ENCODE data around the gene LEMD3.
"Not testable (repeated sequence)": the region's sequence is repeated elsewhere in the genome, so short reads cannot be mapped to it uniquely, and the experiment has no call there.

LEMD3 gene

GRCh38 chr12:65280306-65280705 lies 110.9 kb downstream of the LEMD3 start:
- DNase-seq: no peak

DNA sequence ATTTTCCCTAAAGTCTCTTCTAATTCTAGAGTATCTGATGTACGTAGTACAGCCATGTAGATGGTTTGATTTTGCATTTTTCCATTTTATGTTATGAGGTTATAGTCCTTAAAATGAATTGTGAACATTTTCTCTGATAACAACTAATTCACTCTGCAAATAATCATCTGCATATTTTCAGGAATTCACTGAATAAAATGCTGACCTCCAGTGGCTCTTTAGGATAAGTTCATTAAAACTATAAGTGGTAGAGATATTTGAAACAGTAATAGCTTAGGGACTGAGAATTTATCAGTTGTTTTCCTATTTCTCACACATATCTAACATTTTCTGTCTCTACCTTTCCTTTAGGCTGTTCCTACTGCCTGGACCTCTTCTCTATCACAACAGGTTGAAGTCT lies 113.5 kb downstream of the LEMD3 start:
- DNase-seq: no peak

- not testable (repeated sequence) for DNase-seq
These were observed 116.1 kb downstream of the LEMD3 start for GRCh38 chr12:65285532-65285931.

GRCh38 chr12:65287426-65287825 lies 118.0 kb downstream of the LEMD3 start:
- DNase-seq: no peak

DNA sequence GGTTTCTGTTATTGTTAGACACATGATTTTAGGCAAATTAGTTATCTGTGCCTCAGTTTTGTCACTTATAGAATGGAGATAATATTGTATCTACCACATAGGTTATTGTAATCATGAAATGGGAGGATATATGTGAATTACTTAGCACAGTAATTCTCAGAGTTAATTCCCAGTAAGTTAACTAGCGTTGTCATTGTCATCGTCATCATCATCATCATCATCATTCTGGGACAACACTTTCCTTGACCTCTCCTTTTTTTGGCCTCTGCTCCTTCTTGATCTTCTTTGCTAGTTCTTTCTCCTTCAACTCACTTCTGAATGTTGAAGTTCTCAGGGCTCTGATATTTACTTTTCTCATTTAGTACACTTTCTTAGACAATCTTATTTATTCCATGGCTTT lies 122.9 kb downstream of the LEMD3 start:
- no peak for DNase-seq

DNA sequence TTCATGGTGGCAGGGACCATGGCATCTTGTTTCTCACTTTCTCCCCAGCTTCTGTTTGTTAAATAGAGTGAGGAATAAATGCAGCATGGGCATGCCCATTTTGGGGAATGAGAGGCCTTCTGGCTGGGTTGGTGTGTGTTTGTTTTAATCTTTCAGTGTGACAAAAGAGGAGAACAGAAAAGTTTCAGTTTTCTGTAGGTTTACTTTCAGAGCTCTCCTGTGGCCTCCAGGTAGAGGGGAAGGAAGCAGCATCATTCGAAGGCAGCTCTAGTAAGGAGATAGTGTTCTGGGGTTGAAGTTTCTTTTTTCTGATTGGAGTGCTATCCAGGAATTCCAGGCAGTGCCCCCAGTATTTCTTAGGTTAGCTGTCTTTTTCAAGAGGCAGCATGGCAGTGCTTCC lies 124.4 kb downstream of the LEMD3 start:
- no peak for DNase-seq

DNA sequence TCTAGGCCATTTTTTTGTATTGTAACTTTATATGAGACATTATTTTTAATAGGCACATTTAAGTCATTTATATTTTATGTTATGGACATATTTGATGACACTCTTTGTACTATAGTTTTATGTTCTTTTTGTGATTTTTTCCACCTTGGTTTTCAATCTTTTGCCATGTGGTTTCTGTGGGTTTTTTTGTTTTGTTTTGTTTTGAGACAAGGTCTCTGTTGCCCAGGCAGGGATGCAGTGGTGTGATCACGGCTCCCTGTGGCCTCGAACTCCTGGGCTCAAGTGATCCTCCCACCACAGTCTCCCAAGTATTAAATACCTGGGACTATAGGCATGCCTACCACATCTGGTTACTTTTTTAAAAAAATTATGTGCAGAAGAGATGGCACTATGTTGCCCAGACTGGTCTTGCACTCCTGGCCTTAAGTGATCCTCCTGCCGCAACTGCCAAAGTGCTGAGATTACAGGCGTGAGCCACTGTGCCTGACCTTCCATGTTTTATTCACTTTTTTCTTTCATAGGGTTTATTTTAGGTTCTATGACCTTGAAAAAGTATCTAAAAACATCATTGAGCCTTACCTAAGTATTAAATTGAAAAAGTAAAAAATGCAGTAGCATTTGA lies 125.4 kb downstream of the LEMD3 start:
- DNase-seq: no peak

GRCh38 chr12:65296508-65297265 lies 127.3 kb downstream of the LEMD3 start:
- DNase-seq: no peak

Measured in stimulated activated CD8-positive, alpha-beta memory T cell treated with anti-CD3 and anti-CD28 coated beads, Interleukin-4, amount 100 ng/mL, for 48 hours (primary cell).